GM18870 (cell line): ENCODE measurements around the gene PALD1.
"Not testable (repeated sequence)": the region's sequence is repeated elsewhere in the genome, so short reads cannot be mapped to it uniquely, and the experiment has no call there.

Source experiments
- ATAC-seq: cut with Tn5 transposase; IDR thresholded peaks from one replicate; pipeline ENCODE4 v1.9.1; 2021; ENCODE audit warnings: moderate library complexity; ENCODE audit not compliant: unreplicated experiment

The PALD1 gene

GRCh38 chr10:70481831-70482530, 3.4 kb downstream of the PALD1 start:
- no peak for ATAC-seq

GRCh38 chr10:70482982-70483760, 4.6 kb downstream of the PALD1 start:
- ATAC-seq, result no peak

GRCh38 chr10:70483872-70484271, 5.3 kb downstream of the PALD1 start:
- not testable (repeated sequence) for ATAC-seq

- ATAC-seq, result no peak
Observed at GRCh38 chr10:70487824-70488223, 9.3 kb downstream of the PALD1 start.

GRCh38 chr10:70490142-70490541, 11.6 kb downstream of the PALD1 start:
- no peak for ATAC-seq

GRCh38 chr10:70491614-70492013, 13.0 kb downstream of the PALD1 start:
- ATAC-seq, result no peak

GRCh38 chr10:70492786-70493659, 14.5 kb downstream of the PALD1 start:
- peak; percentile 17 for ATAC-seq

GRCh38 chr10:70493660-70494234, 15.2 kb downstream of the PALD1 start:
- ATAC-seq, result peak; percentile 47

GRCh38 chr10:70494536-70494935, 16.0 kb downstream of the PALD1 start:
- ATAC-seq, result no peak

- ATAC-seq, result no peak
Observed at GRCh38 chr10:70494966-70495365, 16.4 kb downstream of the PALD1 start.

- ATAC-seq, result no peak
Observed at GRCh38 chr10:70495691-70496261, 17.2 kb downstream of the PALD1 start.

GRCh38 chr10:70496341-70497119, 18.0 kb downstream of the PALD1 start:
- ATAC-seq, result no peak

- ATAC-seq, result no peak
Observed at GRCh38 chr10:70497120-70497545, 18.6 kb downstream of the PALD1 start.

GRCh38 chr10:70498970-70499835, 20.6 kb downstream of the PALD1 start:
- no peak for ATAC-seq

- ATAC-seq, result no peak
Observed at GRCh38 chr10:70499836-70500167, 21.2 kb downstream of the PALD1 start.

- no peak for ATAC-seq
Observed at GRCh38 chr10:70500368-70500767, 21.8 kb downstream of the PALD1 start.

GRCh38 chr10:70500812-70501301, 22.3 kb downstream of the PALD1 start:
- ATAC-seq, result no peak

GRCh38 chr10:70502406-70502805, 23.8 kb downstream of the PALD1 start:
- ATAC-seq, result no peak

- no peak for ATAC-seq
Observed at GRCh38 chr10:70503776-70504175, 25.2 kb downstream of the PALD1 start.
